Activated CD8-positive, alpha-beta memory T cell treated with anti-CD3 and anti-CD28 coated beads, Interleukin-2, amount 50 U/mL, for 24 hours (primary cell): ENCODE measurements around the gene KIAA1958.
"Not testable (repeated sequence)": the region's sequence is repeated elsewhere in the genome, so short reads cannot be mapped to it uniquely, and the experiment has no call there.

Experiments
- DNase-seq: peaks from one replicate; pipeline ENCODE4 v3.0.0-alpha.2; 2020; ENCODE audit errors: extremely low read depth

The KIAA1958 gene

DNA sequence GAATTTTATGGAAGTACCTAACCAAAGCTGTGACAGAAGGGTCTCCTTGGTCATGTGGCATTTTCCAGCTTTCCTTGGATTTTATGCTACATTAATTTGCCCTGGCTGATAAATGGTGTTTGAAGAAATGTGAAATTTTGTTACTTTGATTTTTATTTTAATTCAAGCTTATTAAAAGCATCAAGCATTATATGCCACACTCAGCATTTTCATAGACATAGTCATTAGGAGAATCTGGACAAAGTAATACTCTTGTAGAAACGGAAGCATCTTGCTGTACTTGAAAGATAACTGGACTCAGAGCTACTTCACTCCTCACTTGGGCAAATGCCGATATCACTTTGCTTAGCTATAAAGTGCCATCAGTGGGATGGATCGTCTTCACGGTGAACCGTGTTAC, 177.1 kb downstream of the KIAA1958 start:
- DNase-seq = no peak

DNA sequence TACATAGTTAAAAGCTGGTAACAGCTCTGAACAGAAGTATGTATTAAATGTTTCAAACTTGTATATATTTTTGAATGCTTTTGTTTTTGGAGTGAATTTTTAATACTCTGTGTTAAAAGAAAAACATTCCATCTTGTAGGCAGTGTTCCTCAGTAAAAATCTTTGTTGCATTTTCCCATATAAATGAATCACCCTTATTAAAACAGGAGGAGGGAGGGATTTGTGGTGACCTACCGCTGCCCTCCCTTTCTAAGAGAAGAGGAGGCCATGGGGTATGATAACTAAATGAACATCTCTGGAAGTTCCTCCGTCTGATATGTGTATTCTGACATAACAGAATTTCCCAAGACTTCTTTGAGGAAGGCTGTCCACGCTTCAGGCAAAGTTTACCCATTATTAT, 177.9 kb downstream of the KIAA1958 start:
- no peak for DNase-seq

DNA sequence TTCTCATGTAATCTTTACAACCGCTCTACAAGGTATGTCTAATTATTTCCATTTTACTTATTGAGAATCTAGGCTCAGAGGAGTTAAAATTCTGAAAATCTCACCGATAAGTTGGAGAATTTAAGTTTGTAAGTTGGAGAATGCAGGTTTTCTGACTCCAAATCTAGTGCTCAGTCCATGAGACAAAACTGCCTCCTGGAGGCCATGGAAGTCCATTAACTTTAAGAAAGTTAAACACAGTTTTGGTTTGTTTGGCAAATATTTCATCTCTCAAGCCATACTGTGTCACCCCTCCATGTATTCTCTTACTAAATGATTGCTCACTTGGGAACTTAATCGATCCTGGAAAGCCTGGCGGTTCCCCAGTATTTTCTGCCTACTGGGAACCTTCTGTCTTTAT, 178.7 kb downstream of the KIAA1958 start:
- DNase-seq = no peak

DNA sequence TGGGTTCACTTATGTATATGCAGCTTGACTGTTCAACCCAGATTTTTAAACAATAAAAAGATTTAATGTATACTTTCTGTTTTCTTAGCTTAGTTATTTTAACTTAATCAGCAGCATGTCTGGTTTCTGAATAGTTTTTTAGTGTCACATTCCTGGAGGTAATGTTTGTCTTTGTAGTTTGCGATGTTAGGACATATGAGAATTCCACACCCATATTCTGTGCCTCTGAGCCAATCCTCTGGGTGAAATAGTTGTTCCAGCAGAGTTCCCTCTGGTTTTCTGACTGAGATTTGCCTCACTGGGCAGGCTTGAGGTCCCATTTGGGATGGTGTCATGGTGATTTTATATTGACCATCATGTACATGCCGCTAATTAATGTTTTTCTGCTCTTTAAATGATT, 182.7 kb downstream of the KIAA1958 start:
- no peak for DNase-seq

DNA sequence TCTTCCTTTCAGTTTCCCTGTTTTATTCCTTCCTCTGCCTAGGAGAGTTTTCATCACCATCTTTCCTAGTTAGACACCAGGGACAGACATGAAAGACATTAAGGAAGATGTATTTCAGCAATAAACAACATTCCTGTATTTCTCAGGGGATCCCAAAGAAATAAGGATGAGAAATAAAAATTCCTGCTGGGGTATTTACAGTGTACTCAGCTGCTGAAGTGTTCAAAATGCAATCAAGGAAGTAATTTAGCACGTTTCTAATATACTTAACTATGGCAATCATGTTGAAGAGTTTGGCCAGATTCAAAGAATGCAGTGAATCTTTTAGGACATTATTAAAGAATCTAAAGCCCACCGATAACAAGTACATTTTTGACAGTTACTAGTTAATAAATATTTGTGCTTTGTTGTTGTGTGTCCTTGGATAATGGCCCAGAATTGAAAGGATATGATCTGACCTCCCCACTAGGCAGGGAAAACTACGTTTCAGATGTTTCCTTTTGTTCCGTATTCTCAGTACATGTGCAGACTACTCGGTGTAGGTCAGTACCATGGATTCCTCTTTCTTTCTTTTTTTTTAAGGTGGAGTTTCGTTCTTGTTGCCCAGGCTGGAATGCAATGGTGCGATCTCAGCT, 184.5 kb downstream of the KIAA1958 start:
- DNase-seq = no peak

DNA sequence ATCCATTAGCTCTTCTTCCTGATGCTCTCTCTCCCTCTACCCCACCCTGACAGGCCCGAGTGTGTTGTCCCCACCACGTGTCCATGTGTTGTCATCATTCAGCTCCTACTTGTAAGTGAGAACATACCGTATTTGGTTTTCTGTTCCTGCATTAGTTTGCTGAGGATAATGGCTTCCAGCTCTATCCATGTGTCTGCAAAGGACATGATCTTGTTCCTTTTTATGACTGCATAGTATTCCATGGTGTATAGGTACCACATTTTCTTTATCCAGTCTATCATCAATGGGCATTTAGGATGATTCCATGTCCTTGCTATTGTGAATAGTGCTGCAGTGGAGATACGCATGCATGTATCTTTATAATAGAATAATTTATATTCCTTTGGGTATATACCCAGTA, 186.6 kb downstream of the KIAA1958 start:
- not testable (repeated sequence) for DNase-seq

DNA sequence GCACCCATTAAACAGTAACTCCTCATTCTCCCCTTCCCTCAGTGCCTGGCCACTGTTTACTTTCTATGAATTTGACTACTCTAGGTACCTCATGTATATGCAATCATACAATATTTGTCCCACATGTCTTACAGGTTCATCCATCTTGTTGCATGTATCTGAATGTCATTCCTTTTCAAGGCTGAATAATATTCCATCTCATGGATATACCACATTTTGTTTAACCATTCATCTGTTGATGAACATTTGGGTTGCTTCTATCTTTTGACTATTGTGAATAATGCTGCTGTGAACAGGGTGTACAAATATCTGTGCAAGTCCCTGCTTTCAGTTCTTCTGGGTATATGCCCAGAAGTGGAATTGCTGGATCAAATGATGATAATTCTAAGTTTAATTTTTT, 190.4 kb downstream of the KIAA1958 start:
- DNase-seq = no peak

DNA sequence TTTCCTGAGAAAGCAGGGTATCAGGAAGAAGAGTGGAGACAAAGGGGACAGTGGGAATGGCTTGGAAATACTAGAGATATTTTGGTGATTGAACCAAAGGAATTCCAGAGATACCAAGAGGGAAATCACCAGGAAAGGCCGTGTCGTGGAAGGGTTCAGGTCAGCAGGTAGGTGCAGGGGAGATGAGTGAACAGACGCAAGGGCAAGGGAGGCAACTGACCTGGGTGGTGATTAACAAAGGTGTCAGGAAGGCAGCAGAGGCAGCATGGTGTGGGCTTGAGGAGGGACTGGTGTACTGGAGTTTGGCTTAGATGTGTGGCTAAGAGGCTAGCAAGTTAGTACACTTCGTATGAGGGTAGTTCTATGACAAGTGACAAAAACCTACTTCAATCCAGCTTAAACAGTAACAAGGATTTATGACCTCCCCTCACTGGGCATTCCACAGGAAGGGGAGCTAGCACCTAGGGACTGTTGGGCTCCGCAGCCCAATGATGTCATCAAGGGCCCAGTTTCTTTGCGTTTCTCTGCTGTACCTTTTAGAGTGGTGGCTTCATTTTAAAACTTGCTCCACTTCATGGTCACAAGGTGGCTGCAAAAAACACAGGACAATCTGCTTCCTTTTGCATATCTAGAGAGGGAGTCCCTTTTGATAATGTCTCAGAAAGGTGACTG, 194.2 kb downstream of the KIAA1958 start:
- DNase-seq = no peak

DNA sequence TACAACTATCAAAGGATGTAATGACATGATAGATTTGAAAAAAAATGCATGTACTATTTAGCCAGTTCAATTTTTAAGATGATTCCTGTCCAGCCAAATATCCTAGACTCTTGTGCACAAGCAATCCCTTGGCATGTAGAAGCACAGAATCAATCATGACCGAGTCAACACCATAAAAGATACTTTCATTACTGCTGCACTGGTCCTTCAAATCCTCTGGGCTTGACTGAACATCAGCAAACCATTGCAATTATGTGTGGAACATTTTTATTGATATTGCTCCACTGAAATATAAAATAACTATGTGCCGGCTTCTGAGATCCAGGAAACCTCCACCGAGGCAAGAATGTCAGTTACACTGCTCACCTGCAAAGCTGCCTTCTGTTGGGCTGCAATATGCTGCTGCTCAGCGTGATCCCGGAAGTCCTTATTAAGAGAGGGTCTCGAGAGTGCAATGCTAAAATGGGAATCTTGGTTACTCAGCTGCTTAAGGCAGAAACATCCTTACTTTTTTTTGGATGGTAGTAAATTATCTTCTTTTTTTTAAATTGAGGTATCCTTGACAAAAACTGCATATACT, 202.6 kb downstream of the KIAA1958 start:
- DNase-seq = no peak

DNA sequence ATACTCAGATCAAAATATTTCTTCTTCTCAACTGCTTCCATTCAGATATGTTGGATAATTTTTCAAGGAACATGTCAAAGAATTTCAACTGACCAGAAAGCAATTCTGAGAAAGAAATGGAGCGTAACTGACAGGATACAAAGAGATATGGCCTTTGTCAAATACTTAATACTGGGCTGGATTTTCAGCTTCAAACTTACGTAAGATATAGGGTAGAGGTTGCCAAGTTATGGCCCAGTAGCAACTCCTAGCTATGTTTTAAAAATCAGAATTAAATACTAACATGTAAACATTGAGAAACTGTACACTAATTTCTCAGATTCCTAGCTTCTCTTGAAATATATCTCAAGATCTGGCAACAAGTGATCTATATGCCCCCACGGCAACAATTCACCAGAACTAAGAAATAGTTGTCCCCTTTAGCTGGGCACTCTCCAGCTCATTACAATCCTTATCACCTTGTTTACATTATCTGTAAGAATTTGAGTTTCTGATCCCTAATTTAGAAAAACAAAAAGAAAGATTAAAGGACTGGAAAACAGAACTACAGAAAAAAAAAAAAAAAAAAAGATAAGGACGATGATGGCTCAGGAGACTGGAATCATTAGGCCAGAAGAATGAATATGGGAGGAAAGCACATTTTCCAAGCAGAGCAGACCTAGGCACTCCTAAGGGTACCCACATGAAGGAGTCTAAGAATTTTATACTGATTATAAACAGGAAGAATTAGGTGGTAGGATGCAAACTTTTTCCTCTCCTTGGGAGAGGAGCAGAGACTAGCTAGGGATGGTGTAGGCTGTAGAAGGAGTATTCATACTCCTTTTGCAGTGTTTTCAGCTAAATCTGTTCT, 208.3 kb downstream of the KIAA1958 start:
- no peak for DNase-seq

DNA sequence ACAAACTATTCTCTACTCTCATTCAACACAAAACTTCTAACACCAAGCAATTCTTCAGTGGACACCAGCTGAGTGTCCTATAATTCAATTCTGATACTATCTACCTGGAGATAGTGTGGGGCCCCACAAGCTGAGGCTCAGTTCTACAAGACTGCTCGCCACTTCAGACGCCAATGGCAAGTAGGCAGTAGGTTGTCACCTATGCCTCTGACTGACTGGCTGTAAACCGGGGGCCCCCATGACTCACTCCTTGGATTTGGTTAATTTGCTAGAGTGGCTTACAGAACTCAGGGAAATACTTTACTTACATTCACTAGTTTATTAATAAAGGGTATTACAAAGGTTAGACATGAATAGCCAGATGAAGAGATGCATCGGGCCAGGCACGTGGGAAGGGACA, 209.8 kb downstream of the KIAA1958 start:
- DNase-seq = no peak

DNA sequence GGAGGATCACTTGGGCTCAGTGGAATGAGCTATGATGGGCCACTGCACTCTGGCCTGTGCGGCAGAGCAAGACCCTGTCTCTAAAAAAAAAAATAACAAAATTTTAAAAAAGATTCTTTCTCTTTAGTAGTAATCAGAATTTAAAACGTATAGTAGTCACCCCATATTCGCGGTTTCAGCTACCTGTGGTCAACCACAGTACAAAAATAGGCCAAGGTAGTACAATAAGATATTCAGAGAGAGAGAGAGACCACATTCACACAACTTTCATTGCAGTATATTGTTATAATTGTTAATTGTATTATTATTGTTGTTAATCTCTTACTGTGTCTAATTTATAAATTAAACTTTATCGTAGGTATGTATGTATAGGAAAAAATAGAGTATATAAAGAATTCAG, 212.6 kb downstream of the KIAA1958 start:
- no peak for DNase-seq

DNA sequence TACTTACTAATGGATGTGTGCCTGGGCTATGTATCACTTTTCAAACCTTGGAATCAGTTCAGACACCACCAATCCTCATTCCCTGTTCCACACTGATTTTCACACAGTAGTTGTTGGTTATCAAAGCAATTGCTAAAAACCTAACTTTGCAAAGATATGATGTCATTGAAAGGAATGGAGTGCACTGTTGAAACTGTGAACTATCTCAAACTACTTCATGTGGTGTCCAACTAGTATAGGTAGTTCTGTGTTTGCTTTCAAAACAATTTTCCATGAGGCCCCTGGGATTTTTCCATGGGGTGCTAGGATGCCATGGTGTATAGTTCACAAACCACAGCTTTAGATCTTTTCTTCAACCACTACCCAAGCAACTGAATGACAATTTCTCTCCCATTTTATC, 213.5 kb downstream of the KIAA1958 start:
- DNase-seq = no peak

DNA sequence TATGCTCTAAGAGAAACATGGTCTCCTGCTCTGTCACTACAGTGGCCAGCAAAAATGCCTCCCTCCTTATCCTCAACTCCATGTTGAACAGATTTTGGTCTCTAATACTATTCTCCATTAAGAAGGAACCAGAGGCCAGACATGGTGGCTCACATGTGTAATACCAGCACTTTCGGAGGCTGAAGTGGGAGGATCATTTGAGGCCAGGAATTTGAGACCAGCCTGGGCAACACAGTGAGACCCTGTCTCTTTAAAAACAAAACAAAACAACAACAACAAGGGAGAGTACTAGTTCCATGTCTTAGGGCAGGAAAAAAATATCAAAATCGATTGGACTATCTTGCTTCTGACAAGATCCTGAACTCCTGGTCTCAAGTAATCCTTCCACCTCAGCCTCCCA, 216.7 kb downstream of the KIAA1958 start:
- no peak for DNase-seq

DNA sequence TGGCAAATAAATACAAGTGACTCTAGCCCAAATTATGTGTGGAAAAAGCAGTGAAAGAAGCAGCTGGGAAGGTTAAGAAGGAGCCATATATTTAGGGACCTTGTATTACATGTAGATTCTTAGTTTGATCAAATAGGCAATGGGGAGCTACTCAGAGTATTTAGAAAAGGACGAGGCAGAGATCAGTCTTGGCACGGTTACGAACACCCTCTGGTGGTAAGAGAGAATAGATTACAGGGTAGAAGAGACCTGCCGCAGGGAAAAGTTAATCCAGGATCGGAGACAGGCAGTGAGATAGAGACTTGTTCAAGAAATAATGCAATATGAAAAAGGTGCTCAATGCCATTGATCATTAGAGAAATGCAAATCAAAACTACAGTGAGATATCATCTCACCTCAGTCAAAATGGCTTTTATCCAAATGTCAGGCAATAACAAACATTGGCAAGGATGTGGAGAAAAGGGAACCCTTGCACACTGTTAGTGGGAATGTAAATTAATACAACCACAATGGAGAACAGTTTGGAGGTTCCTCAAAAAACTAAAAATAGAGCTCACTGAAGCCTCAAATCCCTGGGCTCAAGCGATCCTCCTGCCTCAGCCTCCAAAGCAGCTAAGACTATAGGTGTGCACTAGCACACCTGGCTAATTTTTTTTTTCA, 219.3 kb downstream of the KIAA1958 start:
- DNase-seq = no peak

DNA sequence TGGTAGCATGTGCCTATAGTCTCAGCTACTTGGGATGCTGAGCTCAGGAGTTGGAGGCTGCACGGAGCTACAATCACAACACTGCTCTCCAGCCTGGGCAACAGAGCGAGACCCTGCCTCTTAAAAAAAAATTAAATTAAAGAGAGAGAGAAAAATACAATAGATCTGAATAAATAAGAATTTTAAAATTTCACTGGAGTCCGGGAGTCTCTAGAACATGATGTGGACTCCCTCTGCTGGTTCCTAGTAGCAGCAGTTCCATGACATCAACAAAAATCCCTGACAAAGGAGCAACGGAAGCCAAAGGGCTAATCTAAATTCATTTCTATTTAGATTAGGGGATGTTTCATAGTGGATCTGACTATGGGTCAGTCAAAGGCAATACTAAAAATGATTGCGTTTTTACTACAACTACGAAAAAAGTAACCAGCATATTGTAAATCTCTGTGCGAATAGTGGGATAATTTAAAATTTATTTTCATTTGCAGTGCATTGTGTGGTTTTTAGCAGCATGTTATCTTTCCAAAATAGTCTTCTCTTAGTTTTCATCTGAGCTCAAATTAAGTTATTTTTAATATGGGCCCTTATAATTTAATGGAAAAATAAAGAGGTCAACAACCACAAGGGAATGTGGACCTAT, 224.5 kb downstream of the KIAA1958 start:
- DNase-seq = no peak

DNA sequence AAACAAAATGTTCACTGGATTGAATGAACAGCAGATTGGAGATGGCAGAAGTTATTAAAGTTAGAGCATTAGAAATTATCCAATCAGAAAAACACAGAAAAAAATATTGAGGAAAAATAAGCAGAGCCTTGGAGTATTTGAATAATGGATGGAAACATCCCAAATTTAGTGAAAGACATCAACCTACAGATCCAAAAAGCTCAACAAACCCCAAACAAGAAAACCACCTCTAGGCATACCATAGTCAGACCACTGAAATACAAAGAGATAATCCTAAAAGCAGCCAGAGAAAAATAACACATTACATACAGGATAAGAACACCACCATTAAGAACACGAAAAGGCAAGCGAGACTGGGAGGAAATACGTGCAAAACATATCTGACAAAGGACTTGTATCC, 226.1 kb downstream of the KIAA1958 start:
- no peak for DNase-seq

DNA sequence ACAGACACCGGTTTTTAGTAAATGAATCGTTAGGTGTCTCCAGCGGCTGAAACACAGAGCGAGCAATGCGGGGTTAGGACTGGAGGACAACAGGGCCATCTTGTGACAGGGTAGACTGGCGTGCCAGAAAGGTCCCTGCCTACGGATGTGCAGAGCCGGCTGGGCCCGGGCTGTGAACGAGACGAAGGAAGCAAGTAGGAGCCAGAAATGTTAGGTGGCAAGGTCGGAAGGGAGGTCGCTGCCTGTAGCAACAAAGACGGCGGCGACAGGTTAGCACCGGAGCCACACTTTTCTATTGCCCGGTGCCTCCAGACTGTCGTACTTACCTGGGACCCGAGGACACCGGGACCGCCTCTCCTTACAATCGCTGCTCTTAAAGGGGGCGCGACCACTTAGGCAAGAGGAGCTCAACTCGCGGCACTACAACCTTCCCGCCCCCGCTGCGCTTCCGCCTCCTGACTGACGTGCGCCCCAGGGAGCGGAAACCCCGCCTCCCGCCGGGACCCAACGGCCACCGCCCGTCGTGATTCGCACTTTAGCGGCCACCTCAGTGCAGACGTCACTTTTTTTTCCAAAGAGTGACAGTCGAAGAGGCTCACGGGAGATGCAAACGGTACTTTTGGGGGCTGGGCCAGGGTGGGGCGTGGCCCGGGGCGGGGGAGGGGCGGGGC, 231.2 kb downstream of the KIAA1958 start, which contains the start of gene INIP:
Gene INIP (minus strand): TSS at position 457 of the 671 bp plus-strand sequence. CDS start 1,632 bp downstream, outside the sequence.
- DNase-seq = peak; percentile 91
